Neural cell (in vitro differentiated cells): ENCODE measurements around the gene PANK2.
"Not testable (repeated sequence)": the region's sequence is repeated elsewhere in the genome, so short reads cannot be mapped to it uniquely, and the experiment has no call there.

Experiments
- CTCF ChIP-seq: fragments of 450-650 bp; IDR thresholded peaks from 2 replicates; pipeline ENCODE4 v1.5.1; 2014; ENCODE audit warnings: antibody characterized with exemption, mild to moderate bottlenecking, moderate library complexity; ENCODE audit not compliant: poor library complexity, severe bottlenecking
- EP300 ChIP-seq: fragments of 450-650 bp; conservative IDR thresholded peaks from 2 replicates; pipeline ENCODE4 v1.6.1; 2014; ENCODE audit warnings: antibody characterized with exemption, mild to moderate bottlenecking, moderate library complexity; ENCODE audit not compliant: poor library complexity, severe bottlenecking
- EZH2 ChIP-seq: fragments of 200-600, 300-800 bp; shearing (Covaris generic), sonication (generic); IDR thresholded peaks from 2 replicates; pipeline ENCODE4 v1.6.1; 2014; ENCODE audit warnings: antibody characterized with exemption, low read length, borderline replicate concordance, mild to moderate bottlenecking; ENCODE audit not compliant: insufficient read depth, poor library complexity, severe bottlenecking
- MXI1 ChIP-seq: fragments of 450-650 bp; conservative IDR thresholded peaks from 2 replicates; pipeline ENCODE4 v1.6.1; 2014; ENCODE audit warnings: antibody characterized with exemption, mild to moderate bottlenecking; ENCODE audit not compliant: poor library complexity, severe bottlenecking
- POLR2AphosphoS5 ChIP-seq: IDR thresholded peaks from 2 replicates; pipeline ENCODE4 v1.6.1; 2012
- RAD21 ChIP-seq: fragments of 450-650 bp; conservative IDR thresholded peaks from 2 replicates; pipeline ENCODE4 v1.6.1; 2014; ENCODE audit warnings: antibody characterized with exemption, mild to moderate bottlenecking, moderate library complexity
- REST ChIP-seq: IDR thresholded peaks from 2 replicates; pipeline ENCODE4 v1.6.1; 2012; ENCODE audit warnings: borderline replicate concordance
- TAF1 ChIP-seq: IDR thresholded peaks from 2 replicates; pipeline ENCODE4 v1.6.1; 2012; ENCODE audit warnings: low read depth

DNA sequence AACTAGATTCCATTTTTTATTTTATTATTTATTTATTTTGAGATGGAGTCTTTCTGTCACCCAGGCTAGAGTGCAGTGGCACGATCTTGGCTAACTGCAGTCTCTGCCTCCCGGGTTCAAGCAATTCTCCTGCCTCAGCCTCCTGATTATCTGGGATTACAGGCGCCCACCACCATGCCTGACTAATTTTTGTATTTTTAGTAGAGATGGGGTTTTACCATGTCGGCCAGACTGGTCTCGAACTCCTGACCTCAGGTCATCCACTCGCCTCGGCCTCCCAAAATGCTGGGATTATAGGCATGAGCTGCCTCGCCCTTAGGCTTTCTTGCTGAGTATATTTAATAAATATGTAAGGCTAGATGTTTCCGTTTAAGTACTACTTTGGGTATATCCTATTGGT, 9.0 kb downstream of the PANK2 start:
- TF ChIP-seq CTCF, RAD21, REST, TAF1, EZH2, MXI1, EP300, POLR2AphosphoS5: not testable (repeated sequence)
